Activated T-helper 17 cell treated with anti-CD3 and anti-CD28 coated beads, Interleukin-2, amount 50 U/mL, for 72 hours (primary cell): Measurements from ENCODE around the gene C1orf141. TPM values are rescaled to one million over a fixed set of nuclear protein-coding genes. Genes with fewer than 3 reads are reported as not detected.
"Not testable (repeated sequence)": the region's sequence is repeated elsewhere in the genome, so short reads cannot be mapped to it uniquely, and the experiment has no call there.

Experiments
- ATAC-seq: fragments of 150-1000 bp; cut with Tn5 transposase; replicated peaks from 2 replicates; pipeline ENCODE4 v1.10.0; 2021; ENCODE audit warnings: mild to moderate bottlenecking, moderate library complexity
- H3K27ac Mint-ChIP-seq: one replicate; pipeline ENCODE4 v1.8.0; 2022; ENCODE audit warnings: mixed read lengths
- H3K27me3 Mint-ChIP-seq: one replicate; pipeline ENCODE4 v1.8.0; 2022; ENCODE audit warnings: mixed read lengths
- H3K36me3 Mint-ChIP-seq: one replicate; pipeline ENCODE4 v1.8.0; 2022; ENCODE audit warnings: low read depth, mild to moderate bottlenecking, mixed read lengths
- H3K4me1 Mint-ChIP-seq: one replicate; pipeline ENCODE4 v1.8.0; 2022; ENCODE audit warnings: mixed read lengths
- H3K4me3 Mint-ChIP-seq: one replicate; pipeline ENCODE4 v1.8.0; 2022; ENCODE audit warnings: mild to moderate bottlenecking, mixed read lengths
- H3K9me3 Mint-ChIP-seq: one replicate; pipeline ENCODE4 v1.8.0; 2022; ENCODE audit warnings: mixed read lengths
- total RNA-seq, 2 donors: library from RNA; stranded (reverse); gene quantifications; one replicate each; pipeline ENCODE4 v1.2.3, GENCODE V29; 2022

C1orf141 gene
- total RNA-seq, 2 donors from 2014 or later, result 0.71 to 0.82 TPM

DNA sequence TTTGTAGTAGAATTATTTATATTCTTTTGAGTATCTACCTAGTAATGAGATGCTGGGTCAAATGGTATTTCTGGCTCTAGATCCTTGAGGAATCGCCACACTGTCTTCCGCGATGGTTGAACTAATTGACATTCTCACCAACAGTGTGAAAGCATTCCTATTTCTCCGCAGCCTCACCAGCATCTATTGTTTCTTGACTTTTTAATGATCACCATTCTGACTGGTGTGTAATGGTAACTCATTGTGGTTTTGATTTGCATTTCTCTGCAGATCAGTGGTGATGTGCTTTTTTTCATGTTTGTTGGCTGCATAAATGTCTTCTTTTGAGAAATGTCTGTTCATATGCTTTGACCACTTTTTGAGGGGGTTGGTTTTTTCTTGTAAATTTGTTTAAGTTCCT, 16.2 kb upstream of the C1orf141 start:
- Mint-ChIP-seq H3K4me1 (peaks cover 17% of the 10 kb centered on the region), H3K27me3 (peaks cover 3% of the 10 kb centered on the region), H3K9me3 (no peaks in the 10 kb centered on the region), H3K4me3 (no peak overlapping the region), H3K36me3 (no peaks in the 10 kb centered on the region), H3K27ac (no peak overlapping the region)
- ATAC-seq, result no peak

DNA sequence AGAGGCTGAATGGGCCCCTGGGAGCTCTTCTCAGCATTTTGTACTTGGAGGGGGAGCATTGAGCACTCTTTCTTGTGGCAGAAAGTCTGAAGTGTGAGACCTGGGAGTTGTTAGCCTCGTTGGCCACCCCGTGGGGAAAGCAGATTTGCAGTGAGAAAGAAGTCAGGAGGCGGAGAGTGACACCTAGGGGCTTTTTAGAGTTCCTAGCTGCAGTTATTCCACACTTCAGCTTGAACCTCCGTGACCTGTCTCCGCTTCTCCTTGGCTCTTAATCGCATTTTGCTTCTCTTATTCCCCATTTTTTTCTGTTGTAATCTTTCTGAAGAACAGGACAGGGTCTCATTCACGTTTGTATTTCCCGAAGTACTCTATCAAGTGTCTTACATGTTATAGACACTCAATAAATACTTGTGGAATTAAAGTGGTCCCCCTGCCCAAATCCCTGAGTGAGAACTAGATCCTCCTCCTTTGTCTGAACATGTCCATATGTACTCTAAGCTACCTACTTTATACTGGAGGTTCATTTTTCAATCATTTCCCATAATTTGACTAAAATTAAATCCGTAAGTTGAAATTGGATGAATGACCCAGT, 14.5 kb upstream of the C1orf141 start:
- Mint-ChIP-seq H3K9me3 (no peaks in the 10 kb centered on the region), H3K4me1 (peaks cover 23% of the 10 kb centered on the region), H3K36me3 (no peaks in the 10 kb centered on the region), H3K27me3 (peaks cover 3% of the 10 kb centered on the region), H3K4me3 (peak overlapping the region; percentile 24), H3K27ac (peak overlapping the region; percentile 10)
- ATAC-seq, result peak; percentile 86

DNA sequence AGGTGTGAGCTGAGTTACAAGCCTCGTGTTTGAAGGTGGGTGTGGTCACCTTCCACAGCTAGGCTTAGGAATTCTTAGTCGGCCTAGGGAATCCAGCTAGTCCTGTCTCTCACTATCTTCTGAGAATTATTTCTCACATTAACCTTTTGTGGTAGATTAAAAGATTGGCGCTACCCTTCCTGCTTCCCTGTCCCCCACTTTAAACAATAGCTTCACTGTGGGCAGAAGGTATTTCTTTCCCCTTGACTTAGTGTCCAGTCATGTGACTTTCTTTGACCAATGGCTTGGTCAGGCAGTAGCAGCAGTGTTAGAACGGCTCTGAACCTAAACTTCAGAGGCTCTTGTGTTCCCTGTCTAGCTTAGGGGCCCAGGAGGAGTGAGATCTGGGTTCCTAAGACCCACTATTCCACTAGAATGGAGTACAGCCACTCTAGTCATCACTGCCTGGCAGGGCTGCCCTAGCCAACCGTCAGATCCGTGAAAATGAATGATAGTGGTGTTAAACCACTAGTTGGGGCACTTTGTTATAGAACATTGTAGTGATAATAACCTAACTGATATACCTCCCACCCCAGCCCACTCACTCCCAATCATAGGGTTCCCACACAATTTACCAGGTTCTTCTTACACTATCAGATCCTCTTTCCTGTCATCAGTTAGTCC, 13.9 kb upstream of the C1orf141 start:
- H3K27me3 Mint-ChIP-seq, result peaks cover 3% of the 10 kb centered on the region
- H3K4me1 Mint-ChIP-seq, result peaks cover 23% of the 10 kb centered on the region

DNA sequence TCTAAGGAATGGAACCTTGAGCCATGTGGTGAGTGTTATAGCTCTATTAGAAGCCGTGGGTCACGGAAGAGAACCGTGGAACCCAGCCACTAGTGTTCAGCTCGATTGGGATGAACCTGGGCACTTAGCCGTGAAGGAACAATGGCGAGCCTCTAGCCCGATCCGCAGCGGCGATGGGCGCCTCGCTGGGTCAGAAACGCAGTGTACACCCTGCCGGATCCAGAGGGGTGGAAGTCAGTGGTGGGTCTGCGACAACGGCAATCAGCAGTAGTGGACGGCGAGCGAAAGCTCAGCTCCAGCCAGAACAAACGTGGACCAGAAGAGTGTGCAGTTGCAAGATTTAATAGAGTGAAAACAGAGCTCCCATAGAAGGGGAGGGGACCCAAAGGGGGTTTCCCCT, 13.2 kb upstream of the C1orf141 start:
- ATAC-seq, H3K27me3 Mint-ChIP-seq, H3K4me3 Mint-ChIP-seq, H3K27ac Mint-ChIP-seq, H3K36me3 Mint-ChIP-seq, H3K9me3 Mint-ChIP-seq: not testable (repeated sequence)
- peaks cover 27% of the 10 kb centered on the region for H3K4me1 Mint-ChIP-seq

More for the DNA sequence above, 13.9 kb upstream of the C1orf141 start:
- no peak for ATAC-seq
- H3K9me3 Mint-ChIP-seq, result no peaks in the 10 kb centered on the region
- H3K27ac Mint-ChIP-seq, result peak overlapping the region; percentile 10
- H3K4me3 Mint-ChIP-seq, result peak overlapping the region; percentile 24
- no peaks in the 10 kb centered on the region for H3K36me3 Mint-ChIP-seq

DNA sequence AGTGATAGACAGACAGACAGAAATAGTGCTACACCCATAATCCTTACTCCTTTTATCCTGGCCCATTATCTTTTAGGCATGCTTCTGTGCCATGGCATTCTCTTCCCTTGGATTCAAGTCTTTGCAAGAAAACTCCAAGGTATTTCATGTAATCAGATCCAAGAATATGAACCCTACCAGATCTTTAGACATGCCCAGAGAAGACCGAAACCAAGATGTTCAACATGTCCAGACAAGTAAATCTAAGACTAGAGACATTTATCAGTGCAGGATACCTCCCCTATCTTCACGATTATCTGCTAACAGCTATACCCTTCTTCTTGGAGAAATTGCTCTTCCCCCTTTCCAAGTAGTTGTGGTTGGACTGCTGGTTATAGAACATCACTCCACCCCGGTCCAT, 11.8 kb upstream of the C1orf141 start:
- no peaks in the 10 kb centered on the region for H3K36me3 Mint-ChIP-seq
- peaks cover 31% of the 10 kb centered on the region for H3K4me1 Mint-ChIP-seq
- peak overlapping the region; percentile 1 for H3K27ac Mint-ChIP-seq
- no peak for ATAC-seq
- H3K4me3 Mint-ChIP-seq, result no peak overlapping the region
- no peaks in the 10 kb centered on the region for H3K9me3 Mint-ChIP-seq
- H3K27me3 Mint-ChIP-seq, result no peaks in the 10 kb centered on the region

DNA sequence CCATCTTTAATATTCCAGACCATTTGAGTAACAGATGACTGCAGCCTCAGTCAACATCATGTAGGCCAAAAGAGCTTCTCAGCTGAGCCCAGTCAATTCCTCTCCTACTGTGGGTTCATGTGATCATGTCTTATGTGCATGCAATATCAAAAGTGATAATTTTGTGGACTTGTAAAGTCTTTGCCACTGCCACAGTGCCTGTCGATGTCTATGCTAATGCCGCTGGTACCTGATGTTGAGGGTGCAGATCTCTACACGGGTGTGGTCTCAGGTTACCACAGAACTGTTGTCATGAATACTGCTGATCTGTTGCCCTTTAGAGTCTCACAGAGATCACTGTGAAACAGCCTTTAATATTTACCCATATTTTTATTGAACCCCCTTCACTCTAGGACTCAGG, 11.3 kb upstream of the C1orf141 start:
- peak; percentile 49 for ATAC-seq
- Mint-ChIP-seq H3K27me3 (no peaks in the 10 kb centered on the region), H3K9me3 (no peaks in the 10 kb centered on the region), H3K4me3 (no peak overlapping the region), H3K27ac (no peak overlapping the region), H3K36me3 (no peaks in the 10 kb centered on the region), H3K4me1 (peaks cover 31% of the 10 kb centered on the region)

DNA sequence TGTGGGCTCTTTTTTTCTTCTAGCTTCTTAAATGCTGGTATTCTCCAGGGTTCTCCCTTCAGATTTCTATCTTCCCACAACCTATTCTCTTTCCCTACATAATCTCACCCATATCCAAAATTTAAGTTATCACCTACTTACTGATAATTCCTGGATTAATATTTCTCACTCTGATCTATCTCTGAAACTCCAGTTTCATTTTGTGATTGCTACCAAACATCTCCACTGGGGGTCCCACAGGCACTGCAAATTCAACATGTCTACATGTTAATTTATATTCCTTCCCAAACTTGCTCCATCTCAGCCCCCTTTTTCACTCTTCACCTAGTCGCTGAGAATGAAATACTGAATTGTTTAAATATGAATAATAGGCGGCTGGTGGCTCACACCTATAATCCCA, 9.9 kb upstream of the C1orf141 start:
- no peak for ATAC-seq
- H3K4me1 Mint-ChIP-seq, result peaks cover 31% of the 10 kb centered on the region

DNA sequence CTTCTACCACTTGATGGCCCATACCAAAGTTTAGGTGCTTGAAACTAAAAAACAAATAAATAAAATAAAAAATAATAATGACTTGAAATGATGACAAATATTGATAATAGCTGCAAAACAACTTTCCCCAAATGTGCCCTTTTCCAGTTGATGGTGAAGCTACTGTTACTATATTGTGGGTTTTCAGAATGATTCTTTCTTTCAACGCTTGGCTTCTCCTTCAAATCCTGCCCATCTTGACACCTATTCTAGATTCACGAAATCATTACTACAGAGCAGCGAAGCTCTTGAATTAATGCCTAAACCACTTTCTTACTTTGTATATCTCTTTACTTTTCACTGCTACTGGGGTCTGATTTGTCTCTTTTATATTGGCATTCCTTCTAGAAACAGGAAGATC, 9.2 kb upstream of the C1orf141 start:
- H3K36me3 Mint-ChIP-seq, result no peaks in the 10 kb centered on the region
- no peaks in the 10 kb centered on the region for H3K9me3 Mint-ChIP-seq
- no peak overlapping the region for H3K4me3 Mint-ChIP-seq
- no peak for ATAC-seq
- H3K27ac Mint-ChIP-seq, result no peak overlapping the region
- no peaks in the 10 kb centered on the region for H3K27me3 Mint-ChIP-seq
- peaks cover 25% of the 10 kb centered on the region for H3K4me1 Mint-ChIP-seq

More for the DNA sequence above, 9.9 kb upstream of the C1orf141 start:
- H3K4me3 Mint-ChIP-seq, result peak overlapping the region; percentile 24
- H3K9me3 Mint-ChIP-seq, result no peaks in the 10 kb centered on the region
- H3K27me3 Mint-ChIP-seq, result no peaks in the 10 kb centered on the region
- H3K36me3 Mint-ChIP-seq, result no peaks in the 10 kb centered on the region
- H3K27ac Mint-ChIP-seq, result no peak overlapping the region

DNA sequence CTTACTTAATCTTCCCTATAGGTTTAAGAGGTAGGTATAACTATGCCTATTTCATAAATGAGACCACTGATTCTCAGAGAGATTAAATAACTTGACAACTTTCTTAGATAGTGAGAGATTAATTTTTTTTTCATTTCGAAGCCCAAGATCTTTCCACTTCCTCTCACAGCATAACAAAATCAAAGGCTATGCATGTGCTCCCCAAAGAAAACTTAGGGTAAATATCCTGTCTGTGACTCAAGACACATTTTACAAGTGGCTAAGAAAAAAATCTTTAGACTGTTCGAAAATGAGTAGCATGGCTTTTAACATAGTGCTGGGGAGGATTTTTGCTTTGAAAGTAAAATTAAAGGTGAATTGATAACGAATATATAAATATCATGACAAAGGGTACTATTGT, 8.2 kb upstream of the C1orf141 start:
- Mint-ChIP-seq H3K4me3 (peak overlapping the region; percentile 7), H3K9me3 (no peaks in the 10 kb centered on the region)

DNA sequence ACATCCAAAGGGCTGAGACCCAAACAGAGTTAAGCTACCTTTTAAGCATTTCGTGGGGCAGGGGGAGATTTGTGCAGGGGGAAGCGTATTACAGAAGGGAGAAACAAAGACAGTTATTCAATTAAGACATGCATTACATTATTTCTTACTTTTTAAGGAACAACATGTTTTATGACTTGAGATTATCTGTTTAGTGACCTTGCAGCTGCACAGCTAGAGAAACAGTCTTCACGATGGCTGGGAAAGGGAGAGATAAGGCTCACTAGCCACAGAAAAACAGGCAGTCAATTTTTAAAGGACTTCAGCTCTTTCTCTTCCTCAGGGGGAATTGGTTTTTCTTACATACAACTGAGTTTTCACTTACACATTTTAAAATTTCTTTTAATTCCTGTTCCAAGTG, 7.1 kb upstream of the C1orf141 start:
- H3K9me3 Mint-ChIP-seq, H3K27me3 Mint-ChIP-seq, H3K27ac Mint-ChIP-seq, H3K36me3 Mint-ChIP-seq, H3K4me3 Mint-ChIP-seq, ATAC-seq: not testable (repeated sequence)
- H3K4me1 Mint-ChIP-seq, result peaks cover 21% of the 10 kb centered on the region

More for the DNA sequence above, 8.2 kb upstream of the C1orf141 start:
- H3K4me1 Mint-ChIP-seq, result peaks cover 21% of the 10 kb centered on the region
- no peak overlapping the region for H3K27ac Mint-ChIP-seq
- no peaks in the 10 kb centered on the region for H3K36me3 Mint-ChIP-seq
- ATAC-seq, result no peak
- no peaks in the 10 kb centered on the region for H3K27me3 Mint-ChIP-seq

DNA sequence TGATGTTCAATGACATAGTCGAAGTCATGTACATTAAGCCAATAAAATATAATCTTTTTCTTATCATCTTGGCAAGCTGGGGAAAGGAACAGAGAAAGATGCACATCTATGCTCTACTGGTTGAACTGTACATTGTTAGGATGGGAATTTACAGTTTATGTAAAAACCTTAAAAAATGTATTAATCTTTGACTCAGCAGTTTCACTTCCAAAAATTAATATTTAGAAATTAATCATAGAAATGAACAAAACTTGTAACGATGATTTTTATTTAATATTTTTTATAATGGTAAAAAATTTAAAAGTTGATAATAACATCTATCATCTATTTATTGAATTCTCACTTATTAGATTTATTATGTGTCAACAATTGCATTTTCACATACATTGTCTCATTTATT, 5.7 kb upstream of the C1orf141 start:
- peaks cover 13% of the 10 kb centered on the region for H3K4me1 Mint-ChIP-seq
- no peaks in the 10 kb centered on the region for H3K9me3 Mint-ChIP-seq
- H3K36me3 Mint-ChIP-seq, result no peaks in the 10 kb centered on the region
- no peak for ATAC-seq
- no peak overlapping the region for H3K27ac Mint-ChIP-seq
- H3K4me3 Mint-ChIP-seq, result no peak overlapping the region
- peaks cover under 1% of the 10 kb centered on the region for H3K27me3 Mint-ChIP-seq

DNA sequence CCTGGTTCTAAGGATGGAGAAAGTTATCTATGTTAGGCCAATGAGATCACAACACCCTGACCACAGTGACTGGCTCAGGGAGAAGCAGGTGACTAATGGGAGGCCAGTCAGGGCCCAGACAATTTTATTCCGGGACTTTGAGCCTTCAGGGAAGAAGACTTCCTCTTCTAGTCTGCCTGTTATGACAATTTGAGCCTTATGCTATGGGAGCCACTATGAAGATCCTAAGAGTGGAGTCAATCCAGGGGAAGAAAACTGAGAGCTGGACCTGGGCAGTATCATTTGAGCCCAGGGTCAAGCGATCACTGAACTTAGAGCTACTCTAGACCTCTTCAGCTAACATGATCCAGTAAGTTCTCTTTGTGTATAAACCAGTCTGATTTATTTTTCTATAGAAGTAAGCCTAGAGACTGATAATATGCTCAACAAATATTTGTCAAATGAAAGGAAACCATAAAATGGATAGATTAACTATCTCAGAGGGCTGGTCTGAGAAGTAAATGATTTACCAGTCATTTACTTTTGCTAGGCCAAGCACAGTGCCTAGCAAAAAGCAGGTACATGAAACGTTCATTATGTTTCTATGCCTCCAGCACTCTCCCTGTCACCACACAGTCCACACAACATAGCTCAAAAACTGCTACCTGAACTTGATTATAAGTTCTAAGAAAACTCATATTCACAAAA, 4.2 kb upstream of the C1orf141 start:
- Mint-ChIP-seq H3K36me3 (no peaks in the 10 kb centered on the region), H3K4me1 (peaks cover 13% of the 10 kb centered on the region), H3K27me3 (peaks cover 8% of the 10 kb centered on the region), H3K9me3 (no peaks in the 10 kb centered on the region), H3K4me3 (no peak overlapping the region), H3K27ac (no peak overlapping the region)
- ATAC-seq, result no peak

DNA sequence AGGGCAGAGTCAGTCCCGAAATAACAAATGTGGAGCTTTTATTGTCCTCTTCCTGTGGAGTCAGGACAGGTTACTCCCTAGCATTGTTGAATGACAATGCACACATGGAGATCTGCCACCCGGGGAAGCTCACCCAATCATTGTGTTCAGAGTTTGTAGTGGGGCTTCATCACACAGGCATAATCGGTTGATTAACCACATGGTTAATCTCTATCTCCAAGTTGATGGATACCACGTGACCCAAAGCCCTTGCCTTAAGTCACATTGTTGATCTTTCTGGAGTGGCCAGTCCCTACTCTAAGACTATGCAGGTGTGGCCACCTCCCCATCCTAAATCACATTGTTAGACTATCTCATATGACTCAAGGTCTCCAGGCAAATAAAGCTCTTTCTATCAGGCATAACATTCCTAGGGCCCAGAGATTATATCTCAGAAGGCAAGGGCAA, 2.6 kb upstream of the C1orf141 start:
- Mint-ChIP-seq H3K4me1 (peaks cover 5% of the 10 kb centered on the region), H3K36me3 (no peaks in the 10 kb centered on the region), H3K27ac (no peak overlapping the region), H3K27me3 (peaks cover 8% of the 10 kb centered on the region), H3K4me3 (no peak overlapping the region), H3K9me3 (no peaks in the 10 kb centered on the region)
- ATAC-seq, result no peak

DNA sequence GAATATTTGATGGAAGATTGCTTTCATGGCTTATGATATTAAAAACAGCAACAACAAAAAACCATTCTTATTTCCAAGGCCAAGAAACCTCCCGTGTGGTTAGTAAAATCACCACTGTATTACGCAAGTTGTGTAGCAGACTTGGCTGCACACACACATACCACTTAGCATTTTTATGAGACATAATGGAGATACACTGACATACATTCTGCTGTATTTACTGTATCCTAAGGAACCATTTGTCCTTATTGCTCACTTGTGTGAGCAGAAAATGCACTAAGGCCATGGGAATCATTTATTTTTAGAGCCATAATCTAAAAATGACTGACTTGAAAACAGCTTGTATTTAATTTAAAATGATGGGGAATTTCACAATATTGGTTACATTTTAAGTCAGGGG, 584 bp upstream of the C1orf141 start:
- peaks cover 5% of the 10 kb centered on the region for H3K4me1 Mint-ChIP-seq
- no peak overlapping the region for H3K27ac Mint-ChIP-seq
- no peak overlapping the region for H3K4me3 Mint-ChIP-seq
- H3K27me3 Mint-ChIP-seq, result peaks cover 8% of the 10 kb centered on the region
- ATAC-seq, result no peak
- no peaks in the 10 kb centered on the region for H3K36me3 Mint-ChIP-seq
- H3K9me3 Mint-ChIP-seq, result no peaks in the 10 kb centered on the region

DNA sequence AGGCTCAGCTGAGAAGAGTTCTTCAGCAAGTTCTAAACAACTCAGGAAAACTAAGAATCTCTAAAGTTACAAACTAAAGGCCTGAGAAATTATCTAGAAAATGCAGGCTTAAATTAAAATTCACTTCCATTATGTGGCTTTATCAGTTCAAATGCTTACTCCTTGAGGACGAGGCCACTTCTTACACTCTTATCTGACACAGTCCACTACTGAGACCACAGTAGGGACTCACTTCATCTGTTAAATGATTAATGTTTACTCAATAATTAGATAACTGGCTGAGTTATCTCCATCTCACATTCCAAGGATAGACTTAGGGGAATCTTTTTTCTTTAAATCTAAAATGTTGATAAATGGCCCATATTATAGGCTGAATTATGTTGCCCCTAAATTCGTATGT, 1.6 kb downstream of the C1orf141 start:
- no peak for ATAC-seq
- H3K4me3 Mint-ChIP-seq, result no peak overlapping the region
- H3K27ac Mint-ChIP-seq, result no peak overlapping the region
- H3K27me3 Mint-ChIP-seq, result peaks cover 8% of the 10 kb centered on the region
- H3K4me1 Mint-ChIP-seq, result peaks cover 5% of the 10 kb centered on the region
- H3K36me3 Mint-ChIP-seq, result no peaks in the 10 kb centered on the region
- H3K9me3 Mint-ChIP-seq, result no peaks in the 10 kb centered on the region
